BLaER1 treated with 17β-estradiol and CSF1 and Interleukin-3, amounts not matched to agents 10 nM and 100 nM (cell line): Measurements from ENCODE around the gene KIF25.
A peak's percentile ranks its signal among the peaks of the same experiment; 100 is the strongest.

ENCODE experiments used
- H3K27ac ChIP-seq, 11 experiments: shearing (Covaris generic); formaldehyde crosslinking; 2 replicates each; pipeline ENCODE4 v1.8.1; 2022
- H3K27me3 ChIP-seq, 11 experiments: shearing (Covaris generic); formaldehyde crosslinking; 2 replicates each; pipeline ENCODE4 v1.8.1; 2022
- H3K36me3 ChIP-seq, 11 experiments: shearing (Covaris generic); formaldehyde crosslinking; 2 replicates each; pipeline ENCODE4 v1.8.1; 2022
- H3K4me1 ChIP-seq, 10 experiments: shearing (Covaris generic); formaldehyde crosslinking; 2 replicates each; pipeline ENCODE4 v1.8.1; 2022
- H3K4me2 ChIP-seq, 11 experiments: shearing (Covaris generic); formaldehyde crosslinking; 2 replicates each; pipeline ENCODE4 v1.8.1; 2022
- H3K4me3 ChIP-seq, 10 experiments: shearing (Covaris generic); formaldehyde crosslinking; 2 replicates each; pipeline ENCODE4 v1.8.1; 2022
- H3K9ac ChIP-seq, 11 experiments: shearing (Covaris generic); formaldehyde crosslinking; 2 replicates each; pipeline ENCODE4 v1.8.1; 2022
- H3K9me3 ChIP-seq, 11 experiments: shearing (Covaris generic); formaldehyde crosslinking; replicated peaks in 1 of 11; 2 replicates each; pipeline ENCODE4 v1.8.1; 2022
- H4K20me1 ChIP-seq, 11 experiments: shearing (Covaris generic); formaldehyde crosslinking; 2 replicates each; pipeline ENCODE4 v1.8.1; 2022
- Cebpa-rat ChIP-seq, 11 experiments: shearing (Covaris generic); IDR thresholded peaks; 2 replicates each; pipeline ENCODE4 v1.8.1; 2022

KIF25 gene

GRCh38 chr6:167956491-167956890 is 41.0 kb upstream of the KIF25 start:
- TF ChIP-seq Cebpa-rat (IDR thresholded peaks at IDR 0.05) = no peak
- no peaks in the 10 kb centered on the region for H3K27me3 ChIP-seq
- peak overlapping the region in 8 of 11 experiments; percentile 1 to 71 (median 34); a peak in 10 of 22 replicates for H3K27ac ChIP-seq
- peak overlapping the region; percentile 57 to 86 (median 65); a peak in 21 of 22 replicates for H3K4me2 ChIP-seq
- H3K36me3 ChIP-seq = peaks cover 0 to 42% (median 24%) of the 10 kb centered on the region in 11 experiments; a peak in 17 of 22 replicates
- 0 out of 20 replicates have a peak overlapping the region, but pooled peaks of 2 of the 10 experiments have one; percentile 0 to 6 for H3K4me3 ChIP-seq
- H4K20me1 ChIP-seq = peaks cover 0 to 44% (median 0%) of the 10 kb centered on the region in 11 experiments; a peak in 3 of 22 replicates
- H3K4me1 ChIP-seq = peaks cover 69 to 99% (median 82%) of the 10 kb centered on the region in 10 experiments
- peak overlapping the region in 1 of 11 experiments; percentile 7; a peak in 1 of 22 replicates for H3K9ac ChIP-seq
- H3K9me3 ChIP-seq = peaks cover 0 to 2% (median 0%) of the 10 kb centered on the region in 11 experiments; a peak in 1 of 22 replicates

GRCh38 chr6:167956983-167957492 is 40.4 kb upstream of the KIF25 start:
- Histone ChIP-seq H4K20me1 (peaks cover 0 to 49% (median 0%) of the 10 kb centered on the region in 11 experiments; a peak in 3 of 22 replicates), H3K9me3 (peaks cover 0 to 6% (median 0%) of the 10 kb centered on the region in 11 experiments; a peak in 4 of 22 replicates), H3K27me3 (no peaks in the 10 kb centered on the region), H3K4me3 (0 out of 20 replicates have a peak overlapping the region, but pooled peaks of 2 of the 10 experiments have one; percentile 0 to 6), H3K36me3 (peaks cover 0 to 48% (median 30%) of the 10 kb centered on the region in 11 experiments; a peak in 20 of 22 replicates), H3K27ac (peak overlapping the region in 8 of 11 experiments; percentile 1 to 71 (median 34); a peak in 11 of 22 replicates), H3K4me2 (peak overlapping the region; percentile 57 to 86 (median 65)), H3K4me1 (peaks cover 67 to 100% (median 82%) of the 10 kb centered on the region in 10 experiments), H3K9ac (peak overlapping the region in 1 of 11 experiments; percentile 7; a peak in 1 of 22 replicates)
- no peak for TF ChIP-seq Cebpa-rat (IDR thresholded peaks at IDR 0.05)

- no peak overlapping the region for H3K4me3 ChIP-seq
- TF ChIP-seq Cebpa-rat (IDR thresholded peaks at IDR 0.05) = no peak
- H3K27ac ChIP-seq = peak overlapping the region in 7 of 11 experiments; percentile 22 to 72 (median 47); a peak in 10 of 22 replicates
- H3K4me2 ChIP-seq = peak overlapping the region; percentile 62 to 86 (median 65)
- H3K9me3 ChIP-seq = peaks cover 0 to 6% (median 0%) of the 10 kb centered on the region in 11 experiments; a peak in 4 of 22 replicates
- no peaks in the 10 kb centered on the region for H3K27me3 ChIP-seq
- H3K9ac ChIP-seq = no peak overlapping the region
- H3K4me1 ChIP-seq = peaks cover 66 to 100% (median 81%) of the 10 kb centered on the region in 10 experiments
- peaks cover 0 to 55% (median 0%) of the 10 kb centered on the region in 11 experiments; a peak in 3 of 22 replicates for H4K20me1 ChIP-seq
- H3K36me3 ChIP-seq = peaks cover 0 to 53% (median 36%) of the 10 kb centered on the region in 11 experiments; a peak in 20 of 22 replicates
Observed at GRCh38 chr6:167957626-167958025, 39.8 kb upstream of the KIF25 start.

- H3K9me3 ChIP-seq = peaks cover 0 to 6% (median 0%) of the 10 kb centered on the region in 11 experiments; a peak in 4 of 22 replicates
- TF ChIP-seq Cebpa-rat (IDR thresholded peaks at IDR 0.05) = no peak
- H3K27me3 ChIP-seq = no peaks in the 10 kb centered on the region
- H3K27ac ChIP-seq = no peak overlapping the region
- H3K4me2 ChIP-seq = peak overlapping the region; percentile 21 to 86 (median 64); a peak in 19 of 22 replicates
- no peak overlapping the region for H3K4me3 ChIP-seq
- no peak overlapping the region for H3K9ac ChIP-seq
- H3K36me3 ChIP-seq = peaks cover 4 to 66% (median 54%) of the 10 kb centered on the region in 11 experiments; a peak in 20 of 22 replicates
- peaks cover 0 to 68% (median 0%) of the 10 kb centered on the region in 11 experiments; a peak in 3 of 22 replicates for H4K20me1 ChIP-seq
- peaks cover 71 to 100% (median 91%) of the 10 kb centered on the region in 10 experiments for H3K4me1 ChIP-seq
Observed at GRCh38 chr6:167960579-167960978, 36.9 kb upstream of the KIF25 start.

- Histone ChIP-seq H3K9me3 (peaks cover 0 to 21% (median 4%) of the 10 kb centered on the region in 11 experiments; a peak in 5 of 22 replicates), H3K36me3 (peaks cover 25 to 67% (median 59%) of the 10 kb centered on the region in 11 experiments)
- no peak for TF ChIP-seq Cebpa-rat (IDR thresholded peaks at IDR 0.05)
Observed at GRCh38 chr6:167962711-167963110, 34.8 kb upstream of the KIF25 start.

GRCh38 chr6:167963589-167964057 is 33.8 kb upstream of the KIF25 start:
- Histone ChIP-seq H3K27ac (peak overlapping the region in 8 of 11 experiments; percentile 53 to 77 (median 57); a peak in 14 of 22 replicates), H3K4me3 (no peak overlapping the region), H3K27me3 (no peaks in the 10 kb centered on the region), H3K9me3 (peaks cover 0 to 21% (median 4%) of the 10 kb centered on the region in 11 experiments; a peak in 5 of 22 replicates), H3K4me1 (peaks cover 46 to 83% (median 70%) of the 10 kb centered on the region in 10 experiments), H3K36me3 (peaks cover 35 to 74% (median 67%) of the 10 kb centered on the region in 11 experiments), H3K4me2 (peak overlapping the region; percentile 4 to 80 (median 67); a peak in 18 of 22 replicates), H3K9ac (peak overlapping the region in 4 of 11 experiments; percentile 15 to 36 (median 28); a peak in 3 of 22 replicates), H4K20me1 (peaks cover 0 to 54% (median 0%) of the 10 kb centered on the region in 11 experiments; a peak in 2 of 22 replicates)
- no peak for TF ChIP-seq Cebpa-rat (IDR thresholded peaks at IDR 0.05)

More at GRCh38 chr6:167962711-167963110, 34.8 kb upstream of the KIF25 start:
- H3K9ac ChIP-seq = peak overlapping the region in 7 of 11 experiments; percentile 1 to 36 (median 32); a peak in 7 of 22 replicates
- peak overlapping the region; percentile 27 to 80 (median 67) for H3K4me2 ChIP-seq
- no peaks in the 10 kb centered on the region for H3K27me3 ChIP-seq
- no peak overlapping the region for H3K4me3 ChIP-seq
- H4K20me1 ChIP-seq = peaks cover 0 to 49% (median 0%) of the 10 kb centered on the region in 11 experiments; a peak in 2 of 22 replicates
- H3K4me1 ChIP-seq = peaks cover 55 to 92% (median 79%) of the 10 kb centered on the region in 10 experiments
- peak overlapping the region in 8 of 11 experiments; percentile 53 to 77 (median 57); a peak in 15 of 22 replicates for H3K27ac ChIP-seq

GRCh38 chr6:167965592-167966539 is 31.6 kb upstream of the KIF25 start:
- Histone ChIP-seq H4K20me1 (peaks cover 0 to 40% (median 0%) of the 10 kb centered on the region in 11 experiments; a peak in 2 of 22 replicates), H3K36me3 (peaks cover 53 to 96% (median 86%) of the 10 kb centered on the region in 11 experiments), H3K4me3 (no peak overlapping the region), H3K27ac (peak overlapping the region in 7 of 11 experiments; percentile 3 to 75 (median 27); a peak in 7 of 22 replicates), H3K4me1 (peaks cover 30 to 61% (median 49%) of the 10 kb centered on the region in 10 experiments), H3K27me3 (no peaks in the 10 kb centered on the region), H3K9me3 (peaks cover 0 to 21% (median 4%) of the 10 kb centered on the region in 11 experiments; a peak in 5 of 22 replicates), H3K4me2 (peak overlapping the region in 9 of 11 experiments; percentile 36 to 80 (median 66); a peak in 18 of 22 replicates), H3K9ac (peak overlapping the region in 2 of 11 experiments; percentile 9 to 16; a peak in 1 of 22 replicates)
- no peak for TF ChIP-seq Cebpa-rat (IDR thresholded peaks at IDR 0.05)
